PC-3 (cell line): ENCODE data around the gene GABRG3.

ENCODE experiments used
- EZH2 ChIP-seq: fragments of 300-600 bp; sonication (generic); IDR thresholded peaks from one replicate; pipeline ENCODE4 v1.6.1; 2017; ENCODE audit warnings: antibody characterized with exemption, mild to moderate bottlenecking, low read length; ENCODE audit not compliant: unreplicated experiment
- EZH2phosphoT487 ChIP-seq: fragments of 300-600 bp; sonication (generic); IDR thresholded peaks from 2 replicates; pipeline ENCODE4 v1.6.1; 2018; ENCODE audit warnings: mild to moderate bottlenecking, antibody characterized with exemption, low read length, borderline replicate concordance
- TF ChIP-seq, protein P1 (sequence below): fragments of 300-600 bp; sonication (generic); conservative IDR thresholded peaks from 2 replicates; pipeline ENCODE4 v1.5.1; 2017; ENCODE audit warnings: antibody characterized with exemption, low read depth, mild to moderate bottlenecking, low read length

- TF ChIP-seq, protein P1, sequence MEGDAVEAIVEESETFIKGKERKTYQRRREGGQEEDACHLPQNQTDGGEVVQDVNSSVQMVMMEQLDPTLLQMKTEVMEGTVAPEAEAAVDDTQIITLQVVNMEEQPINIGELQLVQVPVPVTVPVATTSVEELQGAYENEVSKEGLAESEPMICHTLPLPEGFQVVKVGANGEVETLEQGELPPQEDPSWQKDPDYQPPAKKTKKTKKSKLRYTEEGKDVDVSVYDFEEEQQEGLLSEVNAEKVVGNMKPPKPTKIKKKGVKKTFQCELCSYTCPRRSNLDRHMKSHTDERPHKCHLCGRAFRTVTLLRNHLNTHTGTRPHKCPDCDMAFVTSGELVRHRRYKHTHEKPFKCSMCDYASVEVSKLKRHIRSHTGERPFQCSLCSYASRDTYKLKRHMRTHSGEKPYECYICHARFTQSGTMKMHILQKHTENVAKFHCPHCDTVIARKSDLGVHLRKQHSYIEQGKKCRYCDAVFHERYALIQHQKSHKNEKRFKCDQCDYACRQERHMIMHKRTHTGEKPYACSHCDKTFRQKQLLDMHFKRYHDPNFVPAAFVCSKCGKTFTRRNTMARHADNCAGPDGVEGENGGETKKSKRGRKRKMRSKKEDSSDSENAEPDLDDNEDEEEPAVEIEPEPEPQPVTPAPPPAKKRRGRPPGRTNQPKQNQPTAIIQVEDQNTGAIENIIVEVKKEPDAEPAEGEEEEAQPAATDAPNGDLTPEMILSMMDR, result no peak
- TF ChIP-seq EZH2 (no peak), EZH2phosphoT487 (no peak)
These were observed 143.5 kb downstream of the GABRG3 start for GRCh38 chr15:27114473-27114872.
